ENCODE results near the gene ME3.

DNA sequence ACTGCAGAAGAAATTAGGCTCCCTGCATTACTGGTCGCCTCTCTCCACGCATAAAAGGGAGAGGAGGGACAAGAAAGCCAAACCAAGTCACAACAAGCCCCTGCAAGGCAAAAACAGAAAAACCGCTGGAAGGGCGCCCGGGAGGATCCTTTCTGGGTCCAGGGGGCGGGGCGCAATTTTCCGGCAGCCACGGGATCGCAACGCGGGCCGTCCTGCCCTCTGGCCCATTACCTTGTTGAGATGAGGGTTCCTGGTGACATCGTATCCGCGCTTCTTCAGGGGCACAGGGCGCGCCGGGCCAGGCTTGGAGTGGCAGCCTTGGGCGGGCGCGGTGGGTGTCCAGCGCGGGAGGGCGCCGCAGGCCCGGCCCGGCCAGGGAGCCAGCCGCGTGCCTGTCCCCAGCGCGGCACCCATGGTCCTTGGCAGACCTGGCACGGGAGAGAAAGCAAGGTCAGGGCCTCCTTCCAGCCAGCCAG lies 847 bp downstream of the ME3 start:
- TF ChIP-seq, protein P1, sequence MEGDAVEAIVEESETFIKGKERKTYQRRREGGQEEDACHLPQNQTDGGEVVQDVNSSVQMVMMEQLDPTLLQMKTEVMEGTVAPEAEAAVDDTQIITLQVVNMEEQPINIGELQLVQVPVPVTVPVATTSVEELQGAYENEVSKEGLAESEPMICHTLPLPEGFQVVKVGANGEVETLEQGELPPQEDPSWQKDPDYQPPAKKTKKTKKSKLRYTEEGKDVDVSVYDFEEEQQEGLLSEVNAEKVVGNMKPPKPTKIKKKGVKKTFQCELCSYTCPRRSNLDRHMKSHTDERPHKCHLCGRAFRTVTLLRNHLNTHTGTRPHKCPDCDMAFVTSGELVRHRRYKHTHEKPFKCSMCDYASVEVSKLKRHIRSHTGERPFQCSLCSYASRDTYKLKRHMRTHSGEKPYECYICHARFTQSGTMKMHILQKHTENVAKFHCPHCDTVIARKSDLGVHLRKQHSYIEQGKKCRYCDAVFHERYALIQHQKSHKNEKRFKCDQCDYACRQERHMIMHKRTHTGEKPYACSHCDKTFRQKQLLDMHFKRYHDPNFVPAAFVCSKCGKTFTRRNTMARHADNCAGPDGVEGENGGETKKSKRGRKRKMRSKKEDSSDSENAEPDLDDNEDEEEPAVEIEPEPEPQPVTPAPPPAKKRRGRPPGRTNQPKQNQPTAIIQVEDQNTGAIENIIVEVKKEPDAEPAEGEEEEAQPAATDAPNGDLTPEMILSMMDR (IDR thresholded peaks at IDR 0.05), result no peak
- TF ChIP-seq EZH2 (IDR thresholded peaks at IDR 0.05; ENCODE audit: borderline replicate concordance, insufficient read depth, low read depth, low read length, poor library complexity, severe bottlenecking), result no peak
